GM12801 (cell line): ENCODE results near the gene MYO1C.

Experiments used
- CTCF ChIP-seq: IDR thresholded peaks from one replicate; pipeline ENCODE4 v1.5.1; 2011; ENCODE audit warnings: control low read depth; ENCODE audit not compliant: insufficient read length; ENCODE audit errors: extremely low read depth

Gene MYO1C

GRCh38 chr17:1493291-1493980 is 950 bp upstream of the MYO1C start:
- no peak for TF ChIP-seq CTCF

DNA sequence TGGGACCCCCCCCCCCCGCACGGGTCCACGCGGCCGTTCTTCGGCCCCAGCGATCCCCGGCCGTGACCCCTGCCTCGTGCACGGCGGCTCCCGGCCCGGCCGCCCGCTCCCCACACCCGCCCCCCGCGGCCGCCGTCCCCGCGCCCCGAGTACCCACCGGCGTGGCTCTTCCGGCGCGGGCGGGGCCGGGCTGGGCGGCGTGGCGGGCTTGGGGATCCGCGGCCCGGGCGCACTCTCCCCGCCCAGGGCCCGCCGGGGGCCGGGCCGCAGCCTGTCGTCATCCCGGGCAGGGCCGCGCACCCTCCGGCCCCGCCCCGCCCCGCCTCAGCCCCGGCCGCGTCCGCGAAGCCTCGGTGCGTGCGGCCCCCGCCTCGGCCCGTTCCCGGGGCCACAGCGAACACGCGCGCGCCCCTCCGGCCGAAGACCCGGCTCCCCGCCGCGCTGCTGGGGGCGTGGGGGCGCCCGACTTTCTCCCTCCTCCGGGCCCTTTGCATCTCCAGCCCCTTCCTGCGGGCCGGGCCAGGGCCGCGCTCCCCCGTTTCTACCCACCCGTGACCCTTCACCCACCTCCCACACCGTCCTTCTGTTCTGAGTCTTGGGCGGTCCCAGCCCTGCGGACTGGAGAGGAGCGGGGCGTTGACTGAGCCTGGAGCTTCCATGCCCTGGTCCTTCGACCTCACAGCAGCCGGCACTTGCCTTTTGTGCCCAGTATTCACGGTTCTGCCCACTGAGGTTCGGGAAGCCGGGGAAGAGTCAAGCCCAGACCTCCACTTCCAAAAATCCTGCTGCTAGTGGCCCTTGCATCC is 840 bp downstream of the MYO1C start:
- TF ChIP-seq CTCF: no peak

- no peak for TF ChIP-seq CTCF
Observed at GRCh38 chr17:1490643-1491442, 1.6 kb downstream of the MYO1C start.

GRCh38 chr17:1488826-1489270 is 3.6 kb downstream of the MYO1C start:
- no peak for TF ChIP-seq CTCF

DNA sequence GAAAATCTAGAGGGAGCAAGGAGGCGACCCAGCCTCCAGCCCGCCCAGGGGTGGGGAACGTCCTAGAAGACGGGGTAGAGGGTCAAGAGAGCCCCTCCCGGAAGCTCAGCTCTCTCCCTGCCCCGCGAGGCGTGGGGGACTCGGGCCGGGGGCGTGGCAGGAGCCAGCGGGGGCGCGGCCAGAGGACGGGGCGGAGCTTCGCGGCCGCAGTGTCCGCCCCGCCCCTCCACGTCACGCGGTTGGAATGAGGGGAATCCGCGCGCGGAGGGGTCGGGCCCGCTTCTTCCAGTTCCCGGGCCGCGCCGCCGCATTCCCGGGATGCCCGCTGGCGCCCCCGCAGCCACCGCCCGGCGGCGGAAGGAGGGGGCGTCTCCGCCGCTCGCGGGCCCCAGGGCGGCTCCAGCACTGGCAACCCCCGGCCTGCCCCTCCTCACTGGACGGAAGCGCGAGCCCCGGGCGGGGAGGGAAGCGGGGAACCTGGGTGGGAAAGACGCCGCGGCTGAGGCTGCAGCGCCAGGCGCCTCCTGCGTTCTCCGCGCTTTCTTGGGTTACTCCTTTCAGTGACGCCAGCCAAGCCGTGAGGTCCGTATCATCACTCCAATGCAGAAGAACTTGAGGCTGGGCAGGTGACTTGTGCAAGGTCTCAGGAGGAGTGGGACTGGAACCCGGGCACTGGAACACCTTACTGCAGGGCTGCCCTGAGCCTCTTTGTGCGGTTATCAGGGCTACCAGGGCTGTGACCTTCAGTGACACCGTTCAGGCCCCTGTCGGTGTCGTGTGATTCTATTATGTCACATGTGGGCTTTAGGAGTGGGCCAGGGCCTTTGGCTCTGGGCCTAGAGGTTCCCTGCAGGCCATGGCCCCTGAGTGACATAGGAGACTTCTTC is 4.3 kb downstream of the MYO1C start:
- TF ChIP-seq CTCF: no peak

DNA sequence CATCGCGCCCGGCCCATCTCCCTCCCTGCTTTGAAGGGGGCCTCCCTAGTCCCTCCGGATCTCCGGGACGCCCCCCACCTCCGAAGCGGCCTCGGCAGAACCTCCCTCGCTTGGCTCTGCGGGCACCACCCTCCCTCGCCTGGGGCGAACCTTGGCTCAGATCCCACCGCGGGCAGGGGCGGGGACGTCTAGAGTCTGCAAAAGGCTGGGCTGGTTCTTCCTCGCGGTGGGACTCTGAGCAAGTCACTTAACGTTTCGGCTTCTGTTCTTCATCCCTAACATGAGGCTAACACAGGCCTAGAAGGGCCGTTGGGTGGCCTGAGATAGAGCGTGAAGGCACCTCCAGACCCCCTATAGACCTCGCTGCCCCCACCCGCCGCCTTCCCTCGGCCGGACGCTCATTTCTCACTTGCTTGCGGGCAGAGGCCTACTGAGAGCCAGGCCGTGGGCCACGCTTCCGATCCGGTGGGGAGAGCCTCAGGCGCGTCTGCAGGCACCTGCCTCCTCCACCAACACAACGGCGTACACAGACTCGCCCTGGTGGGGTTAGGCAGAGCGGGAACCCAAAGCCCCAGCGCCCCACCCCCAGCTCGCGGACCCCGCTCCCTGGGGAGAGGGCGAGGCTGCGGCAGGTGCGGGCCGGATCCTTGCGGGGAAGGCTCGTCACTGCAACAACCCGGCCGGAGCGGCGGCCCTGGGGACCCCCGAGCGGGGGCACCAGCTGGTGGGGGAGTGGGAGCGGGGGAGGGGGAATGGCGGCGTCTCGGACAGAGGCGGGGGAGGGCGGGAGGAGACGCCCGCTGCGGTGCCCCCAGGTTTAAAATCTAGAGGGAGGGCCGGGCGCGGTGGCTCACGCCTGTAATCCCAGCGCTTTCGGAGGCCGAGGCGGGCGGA is 5.4 kb downstream of the MYO1C start:
- no peak for TF ChIP-seq CTCF
